IMR-90 (cell line): ENCODE results near the gene ZDHHC3.

Experiments
- CEBPB ChIP-seq: IDR thresholded peaks from 2 replicates; pipeline ENCODE4 v1.6.1; 2012; ENCODE audit warnings: low read depth, low read length, improper control_type of control experiment
- CHD1 ChIP-seq: IDR thresholded peaks from 2 replicates; pipeline ENCODE4 v1.6.1; 2012; ENCODE audit warnings: low read depth, low read length, improper control_type of control experiment
- CTCF ChIP-seq: conservative IDR thresholded peaks from 2 replicates; pipeline ENCODE4 v1.5.1; 2012; ENCODE audit warnings: mild to moderate bottlenecking, low read depth, low read length, improper control_type of control experiment
- ELK1 ChIP-seq: fragments of 150-350 bp; IDR thresholded peaks from 2 replicates; pipeline ENCODE4 v1.6.1; 2016; ENCODE audit warnings: low read depth, mild to moderate bottlenecking, low read length, moderate library complexity, borderline replicate concordance
- FOS ChIP-seq: fragments of 150-350 bp; IDR thresholded peaks from 2 replicates; pipeline ENCODE4 v1.6.1; 2016; ENCODE audit warnings: low read depth, low read length
- MAFK ChIP-seq: IDR thresholded peaks from 2 replicates; pipeline ENCODE4 v1.6.1; 2012; ENCODE audit warnings: low read depth, low read length, improper control_type of control experiment
- MXI1 ChIP-seq: IDR thresholded peaks from 2 replicates; pipeline ENCODE4 v1.6.1; 2012; ENCODE audit warnings: low read depth, mild to moderate bottlenecking, low read length, moderate library complexity, borderline replicate concordance
- POLR2A ChIP-seq: IDR thresholded peaks from 2 replicates; pipeline ENCODE4 v1.6.1; 2012; ENCODE audit warnings: mild to moderate bottlenecking, low read depth, low read length
- RCOR1 ChIP-seq: IDR thresholded peaks from 2 replicates; pipeline ENCODE4 v1.6.1; 2012; ENCODE audit warnings: mild to moderate bottlenecking, low read length, improper control_type of control experiment; ENCODE audit not compliant: insufficient replicate concordance
- RFX5 ChIP-seq: IDR thresholded peaks from 2 replicates; pipeline ENCODE4 v1.8.0; 2012; ENCODE audit warnings: low read depth, mild to moderate bottlenecking, low read length, moderate library complexity
- USF2 ChIP-seq: fragments of 150-350 bp; IDR thresholded peaks from 2 replicates; pipeline ENCODE4 v1.6.1; 2017; ENCODE audit warnings: mild to moderate bottlenecking, antibody characterized with exemption, low read length, low read depth

DNA sequence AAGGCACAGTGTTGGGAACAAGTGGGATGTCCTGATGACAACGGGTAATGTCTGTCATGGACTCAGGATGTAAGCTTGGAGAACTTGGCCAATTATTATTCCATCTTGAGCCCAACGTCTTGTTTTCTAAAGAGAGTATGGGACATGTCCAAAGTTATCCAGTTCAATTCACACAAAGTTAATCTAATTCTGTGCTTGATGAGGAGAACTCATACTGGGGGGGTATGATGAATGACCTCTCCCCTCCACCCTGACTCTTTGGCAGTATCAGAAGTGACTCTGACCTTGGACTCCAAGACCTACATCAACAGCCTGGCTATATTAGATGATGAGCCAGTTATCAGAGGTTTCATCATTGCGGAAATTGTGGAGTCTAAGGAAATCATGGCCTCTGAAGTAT lies 65.3 kb downstream of the ZDHHC3 start:
- TF ChIP-seq FOS (no peak), CTCF (no peak), RFX5 (no peak), MXI1 (no peak), POLR2A (no peak), CHD1 (no peak), ELK1 (no peak), MAFK (no peak), RCOR1 (no peak), USF2 (no peak), CEBPB (no peak)
